GM21381 (cell line): ENCODE data around the gene TXNRD2.

ENCODE experiments used
- ATAC-seq: cut with Tn5 transposase; IDR thresholded peaks from one replicate; pipeline ENCODE4 v1.9.1; 2021; ENCODE audit warnings: mild to moderate bottlenecking, moderate library complexity; ENCODE audit not compliant: unreplicated experiment

The TXNRD2 gene

GRCh38 chr22:19967850-19968449 lies 26.3 kb upstream of the TXNRD2 start:
- ATAC-seq, result no peak

- no peak for ATAC-seq
Measured at GRCh38 chr22:19966908-19967750, 25.5 kb upstream of the TXNRD2 start.

DNA sequence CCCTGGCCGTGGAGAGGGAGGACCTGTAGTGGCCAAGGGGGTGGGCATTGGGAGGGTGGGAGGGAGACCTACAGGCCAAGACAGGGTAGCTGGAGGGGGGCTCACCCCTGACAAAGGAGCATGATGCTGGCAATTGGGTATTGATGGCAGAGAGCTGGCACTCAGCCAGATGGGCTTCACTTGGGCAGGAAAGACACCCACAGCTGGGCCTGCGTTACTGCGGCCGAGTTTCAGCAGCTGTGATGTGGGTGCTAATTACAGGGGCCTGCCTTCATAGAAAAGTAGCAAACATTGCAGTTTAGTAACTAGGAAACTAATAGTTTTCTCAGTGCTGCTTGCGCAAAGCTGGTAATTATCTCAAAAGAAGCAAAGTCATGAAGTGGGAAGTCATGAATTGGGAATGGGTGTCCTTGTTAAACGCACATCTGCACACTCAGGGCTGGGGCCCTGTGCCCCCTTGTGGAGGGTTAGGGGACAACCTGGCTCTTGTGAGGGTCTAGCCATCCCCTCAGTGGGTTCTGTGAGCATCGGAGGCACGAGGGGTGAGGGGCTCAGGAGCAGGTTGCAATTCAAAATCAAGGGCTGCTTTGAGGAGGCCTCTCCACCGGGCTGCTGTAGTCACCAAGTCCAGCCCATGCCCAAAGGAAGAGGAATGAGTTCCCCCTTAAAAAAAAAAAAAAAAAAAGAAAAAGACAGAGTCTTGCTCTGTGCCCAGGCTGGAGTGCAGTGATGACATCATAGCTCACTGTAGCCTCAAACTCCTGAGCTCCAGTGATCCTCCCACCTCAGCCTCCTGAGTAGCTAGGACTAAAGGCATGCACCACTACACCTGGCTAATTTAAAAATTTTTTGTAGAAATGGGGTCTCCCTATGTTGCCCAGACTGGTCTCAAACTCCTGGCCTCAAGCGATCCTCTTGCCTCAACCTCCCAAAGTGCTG lies 24.4 kb upstream of the TXNRD2 start:
- ATAC-seq, result no peak

DNA sequence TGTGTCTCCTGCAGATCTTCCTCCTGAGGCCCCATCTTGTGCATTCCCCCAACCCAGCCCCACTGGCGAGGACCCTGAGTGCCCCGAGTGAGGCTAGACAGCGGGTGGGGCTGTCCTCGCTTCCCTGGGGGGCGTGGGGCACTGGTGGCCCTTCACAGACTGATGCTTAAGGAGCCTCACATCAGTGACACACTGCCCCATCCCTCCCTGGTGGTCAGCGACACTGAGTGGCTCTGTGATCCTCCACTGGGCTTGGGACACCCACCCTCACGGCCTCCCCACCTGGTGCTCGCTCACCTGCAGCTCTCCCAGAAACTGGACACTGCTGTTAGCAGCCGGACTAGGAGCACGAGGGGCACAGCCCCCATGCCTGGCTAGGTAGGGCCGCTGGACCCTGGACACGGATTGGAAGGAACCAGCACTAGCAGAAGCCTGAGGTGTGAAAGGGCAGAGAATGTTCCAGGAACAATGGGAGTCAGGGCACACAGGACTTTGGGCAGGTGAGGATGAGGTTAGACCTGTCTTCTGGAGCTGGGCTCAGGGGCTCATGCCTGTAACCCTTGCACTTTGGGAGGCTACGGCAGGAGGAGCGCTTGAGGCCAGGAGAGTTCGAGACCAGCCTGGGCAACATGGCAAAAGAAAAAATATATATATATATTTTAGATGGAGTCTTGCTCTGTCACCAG lies 23.2 kb upstream of the TXNRD2 start:
- ATAC-seq, result no peak

- ATAC-seq, result no peak
Measured at GRCh38 chr22:19963863-19964642, 22.4 kb upstream of the TXNRD2 start.

DNA sequence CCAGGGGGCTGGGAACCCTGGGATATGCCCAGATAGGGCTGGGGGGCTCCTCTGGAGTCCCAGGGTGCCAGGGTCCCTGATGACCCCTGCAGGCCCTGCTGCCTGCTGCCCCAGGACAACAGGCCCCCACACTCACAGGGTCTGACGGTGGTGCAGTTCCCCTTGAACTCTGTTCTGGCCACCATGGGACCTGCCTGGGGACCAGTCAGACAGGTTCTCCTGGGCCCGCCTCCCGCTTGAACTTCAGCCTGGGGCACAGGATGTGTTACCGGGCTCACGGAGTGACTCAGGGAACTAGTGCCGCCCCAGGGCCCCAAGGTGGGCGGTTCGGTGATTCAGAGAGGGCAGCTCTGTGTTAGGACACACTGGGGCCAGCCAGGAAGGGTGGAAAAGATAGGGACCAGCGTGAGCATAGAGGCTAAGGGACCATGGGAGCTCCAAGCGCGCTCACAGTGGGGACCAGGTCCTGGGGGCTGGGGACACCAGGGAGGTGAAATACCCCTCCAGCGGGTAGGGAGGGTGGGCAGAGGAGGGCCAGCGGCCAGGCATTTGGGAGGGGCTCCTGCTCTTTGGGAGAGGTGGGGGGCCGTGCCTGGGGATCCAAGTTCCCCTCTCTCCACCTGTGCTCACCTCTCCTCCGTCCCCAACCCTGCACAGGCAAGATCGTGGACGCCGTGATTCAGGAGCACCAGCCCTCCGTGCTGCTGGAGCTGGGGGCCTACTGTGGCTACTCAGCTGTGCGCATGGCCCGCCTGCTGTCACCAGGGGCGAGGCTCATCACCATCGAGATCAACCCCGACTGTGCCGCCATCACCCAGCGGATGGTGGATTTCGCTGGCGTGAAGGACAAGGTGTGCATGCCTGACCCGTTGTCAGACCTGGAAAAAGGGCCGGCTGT lies 21.5 kb upstream of the TXNRD2 start:
- ATAC-seq, result no peak

GRCh38 chr22:19962246-19962908 lies 20.8 kb upstream of the TXNRD2 start:
- ATAC-seq, result no peak

DNA sequence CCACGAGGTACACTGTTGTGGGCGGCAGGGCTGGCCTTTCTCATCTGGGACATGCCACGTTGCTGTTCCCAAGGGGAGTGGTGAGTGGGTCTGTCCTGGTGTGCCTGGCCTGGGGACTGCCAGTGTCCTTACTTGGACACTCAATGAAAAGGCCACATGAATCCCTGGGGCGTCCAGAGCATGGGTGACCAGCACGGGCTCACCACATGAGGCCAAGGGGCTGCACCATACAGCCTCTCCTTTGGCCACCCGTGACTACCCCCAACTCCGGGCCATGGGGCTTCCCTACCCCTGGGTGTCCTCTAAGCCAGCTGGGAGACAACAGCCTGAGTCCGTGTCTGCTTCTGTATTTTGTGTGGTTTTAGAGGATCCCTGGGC lies 20.2 kb upstream of the TXNRD2 start:
- no peak for ATAC-seq

- ATAC-seq, result no peak
Measured at GRCh38 chr22:19961201-19961580, 19.6 kb upstream of the TXNRD2 start.

GRCh38 chr22:19960491-19961200 lies 19.0 kb upstream of the TXNRD2 start:
- no peak for ATAC-seq

DNA sequence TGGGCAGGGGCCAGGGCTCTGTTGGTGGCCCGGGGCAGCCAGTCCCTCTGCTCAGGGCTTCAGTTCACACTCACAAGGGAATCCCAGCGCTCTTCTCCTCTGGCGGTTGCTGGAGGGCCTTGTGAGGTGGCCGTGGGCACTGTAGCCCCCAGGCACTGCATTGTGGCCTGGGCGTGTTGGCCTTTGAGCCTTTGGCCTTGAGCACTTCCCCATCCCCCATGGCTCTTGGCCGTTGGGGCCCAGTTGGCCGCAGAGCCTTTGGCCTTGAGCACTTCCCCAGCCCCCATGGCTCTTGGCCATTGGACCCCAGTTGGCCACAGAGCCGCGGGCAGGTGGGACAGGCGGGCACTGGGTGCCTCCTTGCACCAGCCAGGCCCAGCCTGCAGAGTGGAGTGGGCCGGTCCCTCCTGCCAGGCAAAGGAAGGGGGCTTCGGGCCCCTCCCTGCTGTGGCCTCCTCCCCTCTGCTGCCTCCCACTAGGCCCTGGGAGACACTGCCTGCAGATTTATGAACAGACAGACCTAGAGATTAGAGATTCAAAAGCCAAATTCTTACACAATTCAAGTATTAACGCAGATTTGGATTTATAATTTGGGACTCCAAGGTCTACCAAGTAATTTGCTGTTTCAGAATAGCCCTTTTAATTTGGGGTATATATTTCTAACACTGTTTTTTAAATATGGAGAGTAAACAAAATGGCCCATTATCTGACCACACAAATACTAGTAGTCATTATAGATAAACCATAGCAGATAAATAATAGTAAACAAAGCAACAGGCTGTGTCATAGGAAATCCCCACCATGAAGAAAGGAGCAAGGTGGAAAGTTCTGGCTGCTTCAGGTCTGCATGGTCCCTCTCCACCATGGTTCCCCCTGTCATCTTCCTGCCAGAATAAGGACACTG lies 18.2 kb upstream of the TXNRD2 start:
- no peak for ATAC-seq

- no peak for ATAC-seq
Measured at GRCh38 chr22:19959043-19959586, 17.5 kb upstream of the TXNRD2 start.

GRCh38 chr22:19958083-19959042 lies 16.7 kb upstream of the TXNRD2 start:
- no peak for ATAC-seq

GRCh38 chr22:19957445-19957844 lies 15.8 kb upstream of the TXNRD2 start:
- ATAC-seq, result no peak
